B cell (primary cell): ENCODE measurements around the gene SLC7A9.
"Not testable (repeated sequence)": the region's sequence is repeated elsewhere in the genome, so short reads cannot be mapped to it uniquely, and the experiment has no call there.

Experiments
- CTCF ChIP-seq: fragments of 200-600 bp; IDR thresholded peaks from one replicate; pipeline ENCODE4 v1.8.0; 2022; ENCODE audit warnings: antibody characterized with exemption, mild to moderate bottlenecking
- EZH2 ChIP-seq: IDR thresholded peaks from 2 replicates; pipeline ENCODE4 v1.6.1; 2012; ENCODE audit warnings: borderline replicate concordance, low read depth, mild to moderate bottlenecking, moderate library complexity, low read length; ENCODE audit not compliant: insufficient read depth, poor library complexity, severe bottlenecking

DNA sequence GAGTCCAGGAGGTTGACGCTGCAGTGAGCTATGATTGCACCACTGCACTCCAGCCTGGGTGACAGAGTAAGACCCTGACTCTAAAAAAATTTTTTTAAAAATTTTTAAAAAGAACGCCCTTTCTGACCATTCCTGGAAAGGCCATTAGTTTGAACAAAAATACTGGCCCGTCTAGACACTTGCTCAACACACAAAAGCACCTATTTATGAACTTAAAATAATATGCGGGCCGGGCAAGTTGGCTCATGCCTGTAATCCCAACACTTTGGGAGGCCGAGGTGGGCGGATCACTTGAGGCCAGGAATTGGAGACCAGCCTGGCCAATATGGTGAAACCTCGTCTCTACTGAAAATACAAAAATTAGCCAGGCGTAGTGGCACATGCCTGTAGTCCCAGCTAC lies 2.1 kb downstream of the SLC7A9 start:
- not testable (repeated sequence) for TF ChIP-seq CTCF, EZH2
